A673 (cell line): ENCODE data around the gene ADA.

Source experiments
- EZH2 ChIP-seq: fragments of 200-600 bp; sonication (generic); IDR thresholded peaks from 2 replicates; pipeline ENCODE4 v1.6.1; 2017; ENCODE audit warnings: borderline replicate concordance, low read depth, mild to moderate bottlenecking, mixed read lengths, antibody characterized with exemption, low read length; ENCODE audit not compliant: poor library complexity, severe bottlenecking
- TF ChIP-seq, protein P1 (sequence below): fragments of 300-800, 200-600 bp; sonication (generic); conservative IDR thresholded peaks from 2 replicates; pipeline ENCODE4 v1.5.1; 2017; ENCODE audit warnings: low read depth, mild to moderate bottlenecking, antibody characterized with exemption, low read length, moderate library complexity, mixed read lengths

DNA sequence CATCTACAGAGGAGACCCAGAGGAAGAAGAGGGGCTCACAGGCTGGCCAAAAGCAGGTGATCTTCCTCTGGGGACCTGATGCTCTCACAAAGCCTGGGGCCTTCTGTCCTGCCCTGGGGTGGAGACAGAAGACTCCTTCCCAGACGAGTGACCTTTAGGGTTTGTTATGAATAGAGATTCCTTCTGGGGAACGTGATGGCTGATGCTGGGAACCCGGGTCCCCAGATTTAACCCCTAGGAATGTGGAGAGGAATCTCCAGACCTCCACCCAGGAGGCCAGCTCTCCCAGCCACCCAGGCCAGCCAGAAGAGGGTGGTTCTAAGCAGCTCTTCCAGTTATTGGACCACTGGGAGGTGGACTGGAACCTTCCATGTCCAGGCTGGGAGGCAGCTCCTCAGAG is 46.9 kb upstream of the ADA start:
- TF ChIP-seq, protein P1, sequence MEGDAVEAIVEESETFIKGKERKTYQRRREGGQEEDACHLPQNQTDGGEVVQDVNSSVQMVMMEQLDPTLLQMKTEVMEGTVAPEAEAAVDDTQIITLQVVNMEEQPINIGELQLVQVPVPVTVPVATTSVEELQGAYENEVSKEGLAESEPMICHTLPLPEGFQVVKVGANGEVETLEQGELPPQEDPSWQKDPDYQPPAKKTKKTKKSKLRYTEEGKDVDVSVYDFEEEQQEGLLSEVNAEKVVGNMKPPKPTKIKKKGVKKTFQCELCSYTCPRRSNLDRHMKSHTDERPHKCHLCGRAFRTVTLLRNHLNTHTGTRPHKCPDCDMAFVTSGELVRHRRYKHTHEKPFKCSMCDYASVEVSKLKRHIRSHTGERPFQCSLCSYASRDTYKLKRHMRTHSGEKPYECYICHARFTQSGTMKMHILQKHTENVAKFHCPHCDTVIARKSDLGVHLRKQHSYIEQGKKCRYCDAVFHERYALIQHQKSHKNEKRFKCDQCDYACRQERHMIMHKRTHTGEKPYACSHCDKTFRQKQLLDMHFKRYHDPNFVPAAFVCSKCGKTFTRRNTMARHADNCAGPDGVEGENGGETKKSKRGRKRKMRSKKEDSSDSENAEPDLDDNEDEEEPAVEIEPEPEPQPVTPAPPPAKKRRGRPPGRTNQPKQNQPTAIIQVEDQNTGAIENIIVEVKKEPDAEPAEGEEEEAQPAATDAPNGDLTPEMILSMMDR, result no peak
- no peak for TF ChIP-seq EZH2
